Esophagus muscularis mucosa (tissue), 3 donors: Measurements from ENCODE around the gene DGLUCY.

Experiments used
- POLR2A ChIP-seq: fragments of 450-650 bp; IDR thresholded peaks from one replicate; pipeline ENCODE4 v1.6.1; 2017; ENCODE audit warnings: antibody characterized with exemption, moderate library complexity, mild to moderate bottlenecking, low read depth
- TF ChIP-seq, protein P1 (sequence below), 3 experiments: fragments of 200-600 bp in 2 of 3; fragments of 450-650 bp in 1 of 3; sonication (generic) in 2 of 3; IDR thresholded peaks; one replicate each; pipeline ENCODE4 v1.5.1; 2017 to 2019; ENCODE audit warnings: antibody characterized with exemption in 3 of 3, mild to moderate bottlenecking in 2 of 3, moderate library complexity in 1 of 3

DNA sequence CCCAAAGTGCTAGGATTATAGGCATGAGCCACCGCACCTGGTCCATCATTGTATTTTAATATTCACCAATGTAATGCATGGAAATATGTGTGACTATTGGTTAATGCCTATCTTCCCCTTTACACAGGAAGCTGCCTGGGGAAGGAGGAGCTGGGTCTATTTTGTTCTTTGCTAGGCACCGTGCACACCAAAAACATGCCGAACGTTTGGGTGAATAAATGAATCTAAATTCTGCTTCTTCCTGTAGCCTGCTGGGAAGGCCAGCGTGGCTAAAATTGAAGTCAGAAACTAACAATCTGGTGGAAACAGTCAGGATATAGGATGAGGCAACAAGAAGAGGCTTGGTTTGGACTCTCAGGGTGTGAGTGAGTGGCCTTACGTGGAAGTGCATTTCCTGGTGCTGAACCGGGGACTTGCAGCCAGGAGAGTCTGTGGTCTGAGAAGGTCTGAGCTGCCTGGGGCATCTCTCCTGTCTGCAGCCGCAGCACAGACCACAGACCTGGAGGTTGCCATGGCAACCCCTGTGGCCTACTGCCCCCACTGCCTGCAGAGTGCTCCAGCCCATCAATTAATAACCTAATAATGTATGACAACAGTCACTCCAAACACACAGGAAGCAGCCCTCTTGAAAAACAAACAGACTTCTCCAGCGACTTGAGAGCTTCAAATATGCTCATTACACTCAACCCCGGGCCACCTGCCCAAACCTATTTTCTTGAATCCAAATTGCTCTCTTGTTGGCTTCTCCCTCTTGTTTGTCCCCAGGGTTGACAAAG lies 136.2 kb downstream of the DGLUCY start:
- TF ChIP-seq POLR2A: no peak
- TF ChIP-seq, protein P1, sequence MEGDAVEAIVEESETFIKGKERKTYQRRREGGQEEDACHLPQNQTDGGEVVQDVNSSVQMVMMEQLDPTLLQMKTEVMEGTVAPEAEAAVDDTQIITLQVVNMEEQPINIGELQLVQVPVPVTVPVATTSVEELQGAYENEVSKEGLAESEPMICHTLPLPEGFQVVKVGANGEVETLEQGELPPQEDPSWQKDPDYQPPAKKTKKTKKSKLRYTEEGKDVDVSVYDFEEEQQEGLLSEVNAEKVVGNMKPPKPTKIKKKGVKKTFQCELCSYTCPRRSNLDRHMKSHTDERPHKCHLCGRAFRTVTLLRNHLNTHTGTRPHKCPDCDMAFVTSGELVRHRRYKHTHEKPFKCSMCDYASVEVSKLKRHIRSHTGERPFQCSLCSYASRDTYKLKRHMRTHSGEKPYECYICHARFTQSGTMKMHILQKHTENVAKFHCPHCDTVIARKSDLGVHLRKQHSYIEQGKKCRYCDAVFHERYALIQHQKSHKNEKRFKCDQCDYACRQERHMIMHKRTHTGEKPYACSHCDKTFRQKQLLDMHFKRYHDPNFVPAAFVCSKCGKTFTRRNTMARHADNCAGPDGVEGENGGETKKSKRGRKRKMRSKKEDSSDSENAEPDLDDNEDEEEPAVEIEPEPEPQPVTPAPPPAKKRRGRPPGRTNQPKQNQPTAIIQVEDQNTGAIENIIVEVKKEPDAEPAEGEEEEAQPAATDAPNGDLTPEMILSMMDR (IDR thresholded peaks at IDR 0.05): no peak
